Prostate gland (tissue), 2 donors: ENCODE data around the gene UQCRHL. TPM values are rescaled to one million over a fixed set of nuclear protein-coding genes. Genes with fewer than 3 reads are reported as not detected.

Experiments
- DNase-seq: peaks from one replicate; pipeline ENCODE4 v3.0.0-alpha.2; 2019; ENCODE audit warnings: low spot score
- H3K27ac ChIP-seq, 2 donors: fragments of 200-600 bp; sonication (generic); 2 replicates each; pipeline ENCODE4 v1.5.1; 2017 to 2019
- H3K27me3 ChIP-seq: fragments of 200-600 bp; sonication (generic); replicated peaks from 2 replicates; pipeline ENCODE4 v1.5.1; 2019; ENCODE audit not compliant: insufficient read depth
- H3K36me3 ChIP-seq, 2 donors: fragments of 200-600 bp; sonication (generic); 1 replicate in 1 of 2; 2 replicates in 1 of 2; pipeline versions ENCODE4 v1.5.1 to v1.8.1; 2017 to 2019
- H3K4me1 ChIP-seq: fragments of 200-600 bp; sonication (generic); replicated peaks from 2 replicates; pipeline ENCODE4 v1.5.1; 2019
- H3K4me3 ChIP-seq, 2 donors: fragments of 200-600 bp; sonication (generic); 2 replicates each; pipeline ENCODE4 v1.5.1; 2017 to 2019
- H3K9me3 ChIP-seq: fragments of 200-600 bp; sonication (generic); 2 replicates; pipeline ENCODE4 v1.5.1; 2017
- CTCF ChIP-seq, 4 experiments: fragments of 200-600 bp in 2 of 4; fragments of 450-650 bp in 2 of 4; sonication (generic) in 2 of 4; IDR thresholded peaks; 1 replicate in 3 of 4; 2 replicates in 1 of 4; pipeline ENCODE4 v1.5.1; 2016 to 2019; ENCODE audit warnings: antibody characterized with exemption in 4 of 4, mild to moderate bottlenecking in 2 of 4, moderate library complexity in 2 of 4
- POLR2A ChIP-seq: fragments of 450-650 bp; IDR thresholded peaks from one replicate; pipeline ENCODE4 v1.6.1; 2016; ENCODE audit warnings: antibody characterized with exemption, mild to moderate bottlenecking
- POLR2AphosphoS5 ChIP-seq: sonication (generic); formaldehyde crosslinking; IDR thresholded peaks from one replicate; pipeline ENCODE4 v1.6.1; 2017; ENCODE audit warnings: antibody characterized with exemption
- WGBS: methylation state at CpG from one replicate; pipeline ENCODE4 v1.1.5; 2018; 5-methylcytosine and 5-hydroxymethylcytosine counted together
- intact Hi-C: fragments of 100-400 bp; cut with DNase I; formaldehyde crosslinking; loops from one replicate; pipeline ENCODE4 v1.14.2; 2022
- total RNA-seq, 2 donors: library from RNA; depleted of rRNA; stranded (reverse); fragments of >200 nt; gene quantifications; one replicate each; pipeline ENCODE4 v1.1.0, GENCODE V29; 2016

Gene UQCRHL
- total RNA-seq, 2 donors from 2014 or later: 1.6 to 2.4 TPM

- H3K27ac ChIP-seq: no peak overlapping the region
- no peak for DNase-seq
- no peaks in the 10 kb centered on the region for H3K27me3 ChIP-seq
- intact Hi-C loops: no loop called here
- no peak for TF ChIP-seq POLR2A
- TF ChIP-seq POLR2AphosphoS5: no peak
- no peak for TF ChIP-seq CTCF (IDR thresholded peaks at IDR 0.05)
- H3K4me3 ChIP-seq: no peak overlapping the region
- H3K9me3 ChIP-seq: no peaks in the 10 kb centered on the region
- H3K36me3 ChIP-seq: no peaks in the 10 kb centered on the region
- H3K4me1 ChIP-seq: no peaks in the 10 kb centered on the region
- 78% methylated on average over 13 of the region's 13 CpGs for WGBS
Measured at GRCh38 chr1:15788624-15789301, 18.7 kb downstream of the UQCRHL start.

- no peak overlapping the region for H3K4me3 ChIP-seq
- 49% methylated on average over 10 of the region's 10 CpGs for WGBS
- no peak overlapping the region for H3K27ac ChIP-seq
Measured at GRCh38 chr1:15786581-15786980, 20.9 kb downstream of the UQCRHL start.

GRCh38 chr1:15785683-15786082, 21.8 kb downstream of the UQCRHL start:
- WGBS: 86% methylated on average over 8 of the region's 8 CpGs
- Histone ChIP-seq H3K4me1 (no peaks in the 10 kb centered on the region), H3K4me3 (no peak overlapping the region), H3K27me3 (no peaks in the 10 kb centered on the region), H3K9me3 (no peaks in the 10 kb centered on the region), H3K27ac (no peak overlapping the region), H3K36me3 (no peaks in the 10 kb centered on the region)
- DNase-seq: no peak
- intact Hi-C loops: no loop called here
- TF ChIP-seq POLR2A: no peak
- no peak for TF ChIP-seq POLR2AphosphoS5
- TF ChIP-seq CTCF (IDR thresholded peaks at IDR 0.05): no peak

More at GRCh38 chr1:15786581-15786980, 20.9 kb downstream of the UQCRHL start:
- Histone ChIP-seq H3K27me3 (no peaks in the 10 kb centered on the region), H3K9me3 (no peaks in the 10 kb centered on the region), H3K4me1 (no peaks in the 10 kb centered on the region), H3K36me3 (no peaks in the 10 kb centered on the region)
- TF ChIP-seq POLR2A: no peak
- TF ChIP-seq CTCF (IDR thresholded peaks at IDR 0.05): no peak
- no peak for TF ChIP-seq POLR2AphosphoS5
- no peak for DNase-seq
- intact Hi-C loops: no loop called here

GRCh38 chr1:15777909-15778707, 29.3 kb downstream of the UQCRHL start:
- H3K36me3 ChIP-seq: no peaks in the 10 kb centered on the region
- DNase-seq: no peak
- no peaks in the 10 kb centered on the region for H3K27me3 ChIP-seq
- H3K4me1 ChIP-seq: no peaks in the 10 kb centered on the region
- no peak overlapping the region for H3K27ac ChIP-seq
- H3K4me3 ChIP-seq: no peak overlapping the region
- TF ChIP-seq POLR2A (no peak), CTCF (IDR thresholded peaks at IDR 0.05) (no peak), POLR2AphosphoS5 (no peak)
- WGBS: 89% methylated on average over 7 of the region's 7 CpGs
- no peaks in the 10 kb centered on the region for H3K9me3 ChIP-seq
- intact Hi-C loops: no loop called here

GRCh38 chr1:15775706-15776105, 31.7 kb downstream of the UQCRHL start:
- WGBS: 88% methylated on average over 2 of the region's 2 CpGs
- Histone ChIP-seq H3K4me1 (no peaks in the 10 kb centered on the region), H3K36me3 (no peaks in the 10 kb centered on the region), H3K9me3 (no peaks in the 10 kb centered on the region), H3K27ac (no peak overlapping the region), H3K4me3 (no peak overlapping the region), H3K27me3 (no peaks in the 10 kb centered on the region)
- TF ChIP-seq POLR2A: no peak
- DNase-seq: no peak
- intact Hi-C loops: no loop called here
